ENCODE measurements around the gene TYRP1.

GRCh38 chr9:12652973-12653372 is 40.2 kb upstream of the TYRP1 start:
- TF ChIP-seq CTCF (IDR thresholded peaks at IDR 0.05; ENCODE audit: low read depth, low read length, poor library complexity, severe bottlenecking) (no peak), EZH2phosphoT487 (IDR thresholded peaks at IDR 0.05; ENCODE audit: borderline replicate concordance, low read length) (no peak)
